ENCODE measurements around the gene SYT11. TPM values are rescaled to one million over a fixed set of nuclear protein-coding genes. Genes with fewer than 3 reads are reported as not detected.

Gene SYT11
- total RNA-seq, 1 donor from 2014 or later = 6.3 TPM

DNA sequence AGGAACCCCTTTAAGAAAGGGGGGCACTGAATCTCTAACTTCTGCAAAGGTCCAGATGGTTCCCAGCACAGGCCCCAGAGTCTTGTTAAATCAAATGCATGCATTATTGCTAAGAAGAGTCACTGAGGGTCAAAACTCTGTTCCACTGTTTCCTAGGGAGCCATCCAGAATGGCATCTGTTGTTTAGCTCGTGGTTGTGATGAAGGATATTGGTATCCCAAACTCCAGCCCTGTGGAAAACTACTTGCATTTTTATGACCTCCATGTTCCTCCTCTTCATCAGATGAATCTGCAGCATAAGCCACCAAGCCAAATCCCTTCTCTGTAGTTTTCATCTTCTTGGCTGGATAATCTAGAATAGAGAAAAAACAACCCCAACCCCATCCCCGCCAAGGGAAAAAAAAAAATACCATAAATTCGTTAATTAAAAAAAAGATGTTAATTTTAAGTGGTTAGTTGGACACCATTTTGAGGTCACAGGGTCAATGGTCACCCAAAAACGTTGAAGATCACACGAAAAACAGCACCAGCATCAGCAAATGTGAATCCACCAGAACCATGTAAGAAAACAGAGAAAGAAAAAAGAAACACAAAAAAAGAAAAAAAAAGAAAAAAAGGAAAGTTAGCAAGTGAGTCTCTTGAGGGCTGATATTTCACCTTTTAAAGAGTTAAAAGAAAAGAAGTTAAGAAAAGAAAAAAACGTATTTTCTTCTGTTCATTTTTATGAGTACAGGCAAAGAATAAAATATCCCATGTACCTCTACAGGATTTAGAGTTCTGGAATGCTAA, 54.8 kb downstream of the SYT11 start:
- Mint-ChIP-seq H3K4me3 (no peak overlapping the region), H3K4me1 (peaks cover 17% of the 10 kb centered on the region), H3K36me3 (peaks cover 31% of the 10 kb centered on the region), H3K9me3 (no peaks in the 10 kb centered on the region), H3K27ac (no peak overlapping the region), H3K27me3 (ENCODE audit: insufficient read depth, low read depth) (no peaks in the 10 kb centered on the region)
- DNase-seq (ENCODE audit: low spot score) = no peak
- no peaks in the 10 kb centered on the region for H3K9me3 ChIP-seq (ENCODE audit: low read depth)
- H3K36me3 ChIP-seq = peaks cover 19% of the 10 kb centered on the region
- H3K27me3 ChIP-seq = no peaks in the 10 kb centered on the region
- H3K4me2 ChIP-seq = no peak overlapping the region
- no peak overlapping the region for H3K9ac ChIP-seq
- no peak overlapping the region for H2AFZ ChIP-seq (replicated peaks)
- no peak overlapping the region for H3K27ac ChIP-seq
- no peak for TF ChIP-seq EZH2 (IDR thresholded peaks at IDR 0.05)
- no peak for TF ChIP-seq EZH2phosphoT487 (IDR thresholded peaks at IDR 0.05)
- TF ChIP-seq CTCF (IDR thresholded peaks at IDR 0.05) = no peak
- no peak overlapping the region for H3K4me3 ChIP-seq
- peaks cover 84% of the 10 kb centered on the region for H3F3A ChIP-seq (ENCODE audit: low read depth)
- H3K79me2 ChIP-seq (ENCODE audit: low read depth) = peaks cover 18% of the 10 kb centered on the region
- peaks cover 13% of the 10 kb centered on the region for H4K20me1 ChIP-seq (ENCODE audit: low read depth)
- H3K4me1 ChIP-seq = no peaks in the 10 kb centered on the region

DNA sequence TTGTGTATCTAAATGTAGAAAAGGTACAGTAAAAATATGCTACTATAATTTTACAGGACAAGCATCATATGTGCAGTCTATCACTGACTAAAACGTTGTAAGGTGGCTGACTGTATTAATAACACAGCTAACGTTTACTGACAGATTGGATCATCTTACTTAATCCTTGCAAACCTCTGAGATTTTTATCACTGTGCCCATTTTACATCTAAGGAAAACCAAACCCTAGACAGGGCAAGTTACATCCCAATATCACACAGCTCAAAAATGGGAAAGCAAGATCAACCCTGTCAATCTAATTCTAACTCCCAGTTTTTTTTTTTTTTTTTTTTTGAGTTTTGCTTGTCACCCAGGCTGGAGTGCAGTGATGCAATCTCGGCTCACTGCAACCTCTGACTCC, 59.3 kb downstream of the SYT11 start:
- Mint-ChIP-seq H3K4me1 (no peaks in the 10 kb centered on the region), H3K36me3 (peaks cover 49% of the 10 kb centered on the region), H3K9me3 (no peaks in the 10 kb centered on the region), H3K27me3 (ENCODE audit: insufficient read depth, low read depth) (no peaks in the 10 kb centered on the region), H3K4me3 (no peak overlapping the region), H3K27ac (no peak overlapping the region)
- Histone ChIP-seq H3K79me2 (ENCODE audit: low read depth) (peaks cover 20% of the 10 kb centered on the region), H2AFZ (replicated peaks) (no peak overlapping the region), H3K9me3 (ENCODE audit: low read depth) (no peaks in the 10 kb centered on the region), H3K4me3 (no peak overlapping the region), H4K20me1 (ENCODE audit: low read depth) (peaks cover 13% of the 10 kb centered on the region), H3K27me3 (no peaks in the 10 kb centered on the region), H3K9ac (no peak overlapping the region), H3F3A (ENCODE audit: low read depth) (peaks cover 70% of the 10 kb centered on the region), H3K27ac (no peak overlapping the region), H3K36me3 (peaks cover 42% of the 10 kb centered on the region), H3K4me1 (no peaks in the 10 kb centered on the region), H3K4me2 (no peak overlapping the region)
- TF ChIP-seq CTCF (IDR thresholded peaks at IDR 0.05) = no peak
- no peak for TF ChIP-seq EZH2phosphoT487 (IDR thresholded peaks at IDR 0.05)
- no peak for TF ChIP-seq EZH2 (IDR thresholded peaks at IDR 0.05)
- DNase-seq (ENCODE audit: low spot score) = no peak

GRCh38 chr1:155919801-155920200, 60.4 kb downstream of the SYT11 start:
- Histone ChIP-seq H3K4me2 (no peak overlapping the region), H3K27me3 (no peaks in the 10 kb centered on the region), H4K20me1 (ENCODE audit: low read depth) (peaks cover 13% of the 10 kb centered on the region), H3K9me3 (ENCODE audit: low read depth) (no peaks in the 10 kb centered on the region), H3K36me3 (peaks cover 37% of the 10 kb centered on the region), H3F3A (ENCODE audit: low read depth) (peaks cover 59% of the 10 kb centered on the region), H3K27ac (no peak overlapping the region), H3K4me1 (no peaks in the 10 kb centered on the region), H3K4me3 (no peak overlapping the region), H2AFZ (replicated peaks) (no peak overlapping the region), H3K79me2 (ENCODE audit: low read depth) (peaks cover 20% of the 10 kb centered on the region), H3K9ac (no peak overlapping the region)
- H3K36me3 Mint-ChIP-seq = peaks cover 50% of the 10 kb centered on the region
- DNase-seq (ENCODE audit: low spot score) = no peak
- no peaks in the 10 kb centered on the region for H3K27me3 Mint-ChIP-seq (ENCODE audit: insufficient read depth, low read depth)
- no peak overlapping the region for H3K27ac Mint-ChIP-seq
- no peaks in the 10 kb centered on the region for H3K9me3 Mint-ChIP-seq
- H3K4me1 Mint-ChIP-seq = no peaks in the 10 kb centered on the region
- no peak overlapping the region for H3K4me3 Mint-ChIP-seq
- TF ChIP-seq CTCF (IDR thresholded peaks at IDR 0.05) (no peak), EZH2 (IDR thresholded peaks at IDR 0.05) (no peak), EZH2phosphoT487 (IDR thresholded peaks at IDR 0.05) (no peak)

All from neural progenitor cell (in vitro differentiated cells).